ENCODE measurements around the gene NOTO. TPM values are rescaled to one million over a fixed set of nuclear protein-coding genes. Genes with fewer than 3 reads are reported as not detected.
A peak's percentile ranks its signal among the peaks of the same experiment; 100 is the strongest.

Gene NOTO
- total RNA-seq, 1 donor from 2014 or later: not detected

GRCh38 chr2:73228631-73229030 lies 26.3 kb downstream of the NOTO start:
- TF ChIP-seq CTCF (IDR thresholded peaks at IDR 0.05; ENCODE audit: partially characterized antibody, unreplicated experiment): no peak
- Mint-ChIP-seq H3K9me3 (ENCODE audit: unreplicated experiment) (peaks cover 2% of the 10 kb centered on the region), H3K27ac (ENCODE audit: unreplicated experiment) (no peak overlapping the region), H3K4me3 (ENCODE audit: unreplicated experiment) (no peak overlapping the region), H3K27me3 (ENCODE audit: unreplicated experiment) (peaks cover 7% of the 10 kb centered on the region), H3K4me1 (ENCODE audit: low read depth, unreplicated experiment) (peaks cover 4% of the 10 kb centered on the region), H3K36me3 (ENCODE audit: unreplicated experiment) (no peaks in the 10 kb centered on the region)
- no peak for DNase-seq

- H3K9me3 Mint-ChIP-seq (ENCODE audit: unreplicated experiment): peaks cover 2% of the 10 kb centered on the region
- no peak for TF ChIP-seq CTCF (IDR thresholded peaks at IDR 0.05; ENCODE audit: partially characterized antibody, unreplicated experiment)
- peak overlapping the region; percentile 74 for H3K27ac Mint-ChIP-seq (ENCODE audit: unreplicated experiment)
- H3K36me3 Mint-ChIP-seq (ENCODE audit: unreplicated experiment): no peaks in the 10 kb centered on the region
- peaks cover 16% of the 10 kb centered on the region for H3K4me1 Mint-ChIP-seq (ENCODE audit: low read depth, unreplicated experiment)
- DNase-seq: peak; percentile 49
- H3K4me3 Mint-ChIP-seq (ENCODE audit: unreplicated experiment): peak overlapping the region; percentile 98
- peaks cover 12% of the 10 kb centered on the region for H3K27me3 Mint-ChIP-seq (ENCODE audit: unreplicated experiment)
Observed at GRCh38 chr2:73232403-73233153, 30.2 kb downstream of the NOTO start.

- H3K4me1 Mint-ChIP-seq (ENCODE audit: low read depth, unreplicated experiment): peaks cover 16% of the 10 kb centered on the region
- DNase-seq: peak; percentile 97
- TF ChIP-seq CTCF (IDR thresholded peaks at IDR 0.05; ENCODE audit: partially characterized antibody, unreplicated experiment): no peak
- peaks cover 2% of the 10 kb centered on the region for H3K9me3 Mint-ChIP-seq (ENCODE audit: unreplicated experiment)
- peak within 1 kb of the TSS; percentile 94 for H3K27ac Mint-ChIP-seq (ENCODE audit: unreplicated experiment)
- peak within 1 kb of the TSS; percentile 98 for H3K4me3 Mint-ChIP-seq (ENCODE audit: unreplicated experiment)
- H3K36me3 Mint-ChIP-seq (ENCODE audit: unreplicated experiment): no peaks in the 10 kb centered on the region
- H3K27me3 Mint-ChIP-seq (ENCODE audit: unreplicated experiment): peaks cover 12% of the 10 kb centered on the region
Observed at GRCh38 chr2:73233154-73233931, 31.0 kb downstream of the NOTO start, which contains the start of gene PRADC1. Gene PRADC1, minus strand, starts transcription at chr2:73233239. Its CDS starts 79 bp downstream, at chr2:73233160.

GRCh38 chr2:73233932-73234832 lies 31.8 kb downstream of the NOTO start, which contains the start of gene CCT7:
Gene CCT7, plus strand, starts transcription at chr2:73234308. Its CDS starts 71 bp downstream, at chr2:73234379.
- H3K27ac Mint-ChIP-seq (ENCODE audit: unreplicated experiment): peak within 1 kb of the TSS; percentile 94
- peaks cover 12% of the 10 kb centered on the region for H3K27me3 Mint-ChIP-seq (ENCODE audit: unreplicated experiment)
- no peaks in the 10 kb centered on the region for H3K36me3 Mint-ChIP-seq (ENCODE audit: unreplicated experiment)
- DNase-seq: peak; percentile 86
- peaks cover 2% of the 10 kb centered on the region for H3K9me3 Mint-ChIP-seq (ENCODE audit: unreplicated experiment)
- TF ChIP-seq CTCF (IDR thresholded peaks at IDR 0.05; ENCODE audit: partially characterized antibody, unreplicated experiment): no peak
- peaks cover 16% of the 10 kb centered on the region for H3K4me1 Mint-ChIP-seq (ENCODE audit: low read depth, unreplicated experiment)
- H3K4me3 Mint-ChIP-seq (ENCODE audit: unreplicated experiment): peak within 1 kb of the TSS; percentile 98
